Vagina (tissue), 2 donors: ENCODE measurements around the gene KCNG1. TPM values are rescaled to one million over a fixed set of nuclear protein-coding genes. Genes with fewer than 3 reads are reported as not detected.

Source experiments
- DNase-seq, 2 donors: peaks; one replicate each; pipeline ENCODE4 v3.0.0-alpha.2; 2017; ENCODE audit errors: extremely low spot score in 2 of 2
- H3K27ac ChIP-seq: fragments of 200-600 bp; sonication (generic); one replicate; pipeline ENCODE4 v1.5.1; 2019
- H3K27me3 ChIP-seq: fragments of 200-600 bp; sonication (generic); one replicate; pipeline ENCODE4 v1.5.1; 2019
- H3K36me3 ChIP-seq, 2 donors: fragments of 200-600 bp; sonication (generic); one replicate each; pipeline ENCODE4 v1.5.1; 2017 to 2019
- H3K4me1 ChIP-seq: fragments of 200-600 bp; sonication (generic); one replicate; pipeline ENCODE4 v1.5.1; 2019
- H3K4me3 ChIP-seq, 2 donors: fragments of 200-600 bp; sonication (generic); 1 replicate in 1 of 2; 2 replicates in 1 of 2; pipeline ENCODE4 v1.5.1; 2016 to 2019
- H3K9me3 ChIP-seq: fragments of 200-600 bp; sonication (generic); one replicate; pipeline ENCODE4 v1.5.1; 2019
- POLR2A ChIP-seq, 2 donors: fragments of 450-650 bp; IDR thresholded peaks; one replicate each; pipeline ENCODE4 v1.6.1; 2017; ENCODE audit warnings: antibody characterized with exemption in 2 of 2, mild to moderate bottlenecking in 2 of 2, moderate library complexity in 2 of 2
- POLR2AphosphoS5 ChIP-seq, 2 donors: sonication (generic); formaldehyde crosslinking; IDR thresholded peaks; one replicate each; pipeline ENCODE4 v1.9.0; 2017; ENCODE audit warnings: antibody characterized with exemption in 2 of 2, mild to moderate bottlenecking in 2 of 2, low read depth in 1 of 2; ENCODE audit not compliant: insufficient read depth in 1 of 2
- intact Hi-C: fragments of 100-400 bp; cut with DNase I; formaldehyde crosslinking; loops from one replicate; pipeline ENCODE4 v1.15.1; 2023
- total RNA-seq: library from RNA; depleted of rRNA; stranded (reverse); fragments of >200 nt; gene quantifications from one replicate; pipeline ENCODE4 v1.2.3, GENCODE V29; 2016
- TF ChIP-seq, protein P1 (sequence below), 3 experiments: fragments of 450-650 bp in 2 of 3; fragments of 200-600 bp in 1 of 3; sonication (generic) in 1 of 3; IDR thresholded peaks; one replicate each; pipeline ENCODE4 v1.5.1; 2017 to 2019; ENCODE audit warnings: antibody characterized with exemption in 3 of 3, mild to moderate bottlenecking in 2 of 3, moderate library complexity in 2 of 3

The KCNG1 gene
- total RNA-seq, 1 donor from 2014 or later: 7.9 TPM

DNA sequence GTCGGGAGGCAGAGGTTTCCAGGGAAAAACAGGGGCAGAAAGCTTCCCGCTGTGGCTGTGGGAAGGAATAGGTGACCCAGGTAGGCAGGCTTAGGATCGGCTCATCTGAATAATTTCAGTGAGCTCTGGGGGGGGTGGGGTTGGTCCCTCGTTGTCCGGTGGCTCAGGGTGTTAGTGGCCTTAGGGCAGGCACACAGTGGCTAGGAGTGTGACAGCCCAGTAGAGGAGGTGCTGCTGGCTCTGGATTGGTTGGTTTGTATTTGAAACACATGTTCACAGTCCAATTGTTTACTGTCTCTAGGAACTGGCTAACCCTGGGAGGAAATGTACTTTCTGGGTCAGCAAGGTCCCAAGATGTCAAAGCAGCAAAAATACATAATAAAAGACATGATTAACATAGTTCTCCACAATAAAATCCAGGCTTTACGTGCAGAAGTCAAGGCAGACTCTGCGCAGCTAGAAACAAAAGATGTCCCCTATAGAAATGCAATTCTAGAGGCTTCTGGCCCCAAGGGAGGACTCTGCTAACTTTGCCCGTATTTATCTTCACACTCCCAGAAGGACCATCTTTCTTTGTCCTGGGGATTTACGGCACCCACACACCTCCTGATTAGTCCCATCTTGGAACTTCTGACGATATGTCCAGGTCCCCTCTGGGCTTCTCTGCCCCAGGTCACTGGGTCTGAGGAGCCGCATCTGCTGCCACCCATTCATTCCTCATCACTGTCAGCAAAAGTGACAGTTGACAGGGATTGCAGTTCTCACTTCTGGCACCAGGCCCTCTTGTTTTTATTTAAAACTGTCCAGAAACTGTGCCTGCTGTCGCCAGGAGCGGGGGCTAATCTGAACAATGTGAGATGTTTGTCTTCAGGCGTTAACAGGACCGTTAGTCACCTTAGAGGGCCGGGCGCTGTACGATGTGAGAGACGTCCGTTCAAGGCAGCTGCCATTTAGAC is 45.6 kb downstream of the KCNG1 start:
- H3K27me3 ChIP-seq: no peaks in the 10 kb centered on the region
- no peak for DNase-seq
- no peaks in the 10 kb centered on the region for H3K36me3 ChIP-seq
- no peaks in the 10 kb centered on the region for H3K9me3 ChIP-seq
- intact Hi-C loops: no loop called here
- no peak overlapping the region for H3K4me3 ChIP-seq
- TF ChIP-seq POLR2AphosphoS5 (IDR thresholded peaks at IDR 0.05; ENCODE audit: insufficient read depth in 1 of 2, low read depth in 1 of 2) (no peak), POLR2A (IDR thresholded peaks at IDR 0.05) (no peak)
- TF ChIP-seq, protein P1, sequence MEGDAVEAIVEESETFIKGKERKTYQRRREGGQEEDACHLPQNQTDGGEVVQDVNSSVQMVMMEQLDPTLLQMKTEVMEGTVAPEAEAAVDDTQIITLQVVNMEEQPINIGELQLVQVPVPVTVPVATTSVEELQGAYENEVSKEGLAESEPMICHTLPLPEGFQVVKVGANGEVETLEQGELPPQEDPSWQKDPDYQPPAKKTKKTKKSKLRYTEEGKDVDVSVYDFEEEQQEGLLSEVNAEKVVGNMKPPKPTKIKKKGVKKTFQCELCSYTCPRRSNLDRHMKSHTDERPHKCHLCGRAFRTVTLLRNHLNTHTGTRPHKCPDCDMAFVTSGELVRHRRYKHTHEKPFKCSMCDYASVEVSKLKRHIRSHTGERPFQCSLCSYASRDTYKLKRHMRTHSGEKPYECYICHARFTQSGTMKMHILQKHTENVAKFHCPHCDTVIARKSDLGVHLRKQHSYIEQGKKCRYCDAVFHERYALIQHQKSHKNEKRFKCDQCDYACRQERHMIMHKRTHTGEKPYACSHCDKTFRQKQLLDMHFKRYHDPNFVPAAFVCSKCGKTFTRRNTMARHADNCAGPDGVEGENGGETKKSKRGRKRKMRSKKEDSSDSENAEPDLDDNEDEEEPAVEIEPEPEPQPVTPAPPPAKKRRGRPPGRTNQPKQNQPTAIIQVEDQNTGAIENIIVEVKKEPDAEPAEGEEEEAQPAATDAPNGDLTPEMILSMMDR (IDR thresholded peaks at IDR 0.05): no peak
- H3K27ac ChIP-seq: no peak overlapping the region
- peaks cover 18% of the 10 kb centered on the region for H3K4me1 ChIP-seq

DNA sequence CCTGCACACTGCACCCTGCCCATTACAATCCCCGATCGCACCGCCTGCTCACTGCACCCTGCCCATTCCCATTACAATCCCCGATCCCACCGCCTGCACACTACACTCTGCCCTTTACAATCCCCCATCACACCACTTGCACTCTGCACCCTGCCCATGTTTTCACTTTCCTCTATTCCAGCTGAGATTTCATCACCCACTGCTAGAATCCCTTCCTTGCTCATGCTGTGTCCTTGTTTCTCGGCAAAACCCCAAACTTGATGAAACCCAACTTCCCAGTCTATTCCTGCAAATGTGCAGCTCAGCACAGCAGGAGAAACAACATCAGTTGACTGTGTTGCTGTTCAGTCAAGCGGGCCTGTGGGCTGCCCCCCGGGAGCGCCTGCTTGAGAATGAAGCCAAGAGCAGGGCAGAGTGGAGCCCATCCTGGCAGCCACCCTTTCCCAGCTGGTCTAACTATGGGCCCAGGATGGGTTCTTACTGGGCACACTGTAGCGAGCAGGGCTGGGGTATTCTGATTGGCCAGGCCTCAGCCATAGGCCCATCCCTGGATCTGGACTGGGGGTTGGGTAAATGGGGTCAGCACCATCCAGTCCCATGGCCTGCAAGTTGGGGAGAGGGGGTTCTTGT is 47.1 kb downstream of the KCNG1 start:
- DNase-seq: no peak
- Histone ChIP-seq H3K9me3 (no peaks in the 10 kb centered on the region), H3K27ac (no peak overlapping the region), H3K36me3 (no peaks in the 10 kb centered on the region), H3K4me3 (no peak overlapping the region), H3K4me1 (peaks cover 4% of the 10 kb centered on the region), H3K27me3 (no peaks in the 10 kb centered on the region)
- intact Hi-C loops: no loop called here
- TF ChIP-seq POLR2AphosphoS5 (IDR thresholded peaks at IDR 0.05; ENCODE audit: insufficient read depth in 1 of 2, low read depth in 1 of 2) (no peak), POLR2A (IDR thresholded peaks at IDR 0.05) (no peak)
- TF ChIP-seq, protein P1 (IDR thresholded peaks at IDR 0.05): no peak

DNA sequence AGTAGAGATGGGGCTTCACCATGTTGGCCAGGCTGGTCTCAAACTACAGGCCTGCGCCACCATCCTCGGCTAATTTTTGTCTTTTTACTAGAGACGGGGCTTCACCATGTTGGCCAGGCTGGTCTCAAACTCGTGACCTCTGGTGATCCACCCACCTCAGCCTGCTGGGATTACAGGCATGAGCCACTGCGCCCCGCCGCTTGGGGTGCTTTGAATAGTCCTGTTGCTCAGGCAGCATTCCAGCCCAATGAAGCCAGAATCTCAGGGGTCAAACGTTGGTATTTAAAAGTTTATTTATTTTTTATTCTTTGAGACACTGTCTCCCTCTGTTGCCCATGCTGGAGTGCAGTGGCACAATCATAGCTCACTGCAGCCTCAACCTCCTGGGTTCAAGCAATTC is 53.0 kb downstream of the KCNG1 start:
- no peak for TF ChIP-seq POLR2A (IDR thresholded peaks at IDR 0.05)
- TF ChIP-seq, protein P1 (IDR thresholded peaks at IDR 0.05): no peak
- no peak for TF ChIP-seq POLR2AphosphoS5 (IDR thresholded peaks at IDR 0.05; ENCODE audit: insufficient read depth in 1 of 2, low read depth in 1 of 2)
- Histone ChIP-seq H3K27me3 (no peaks in the 10 kb centered on the region), H3K9me3 (no peaks in the 10 kb centered on the region), H3K4me1 (no peaks in the 10 kb centered on the region), H3K27ac (no peak overlapping the region), H3K36me3 (no peaks in the 10 kb centered on the region), H3K4me3 (no peak overlapping the region)
- intact Hi-C loops: no loop called here
- DNase-seq: no peak

DNA sequence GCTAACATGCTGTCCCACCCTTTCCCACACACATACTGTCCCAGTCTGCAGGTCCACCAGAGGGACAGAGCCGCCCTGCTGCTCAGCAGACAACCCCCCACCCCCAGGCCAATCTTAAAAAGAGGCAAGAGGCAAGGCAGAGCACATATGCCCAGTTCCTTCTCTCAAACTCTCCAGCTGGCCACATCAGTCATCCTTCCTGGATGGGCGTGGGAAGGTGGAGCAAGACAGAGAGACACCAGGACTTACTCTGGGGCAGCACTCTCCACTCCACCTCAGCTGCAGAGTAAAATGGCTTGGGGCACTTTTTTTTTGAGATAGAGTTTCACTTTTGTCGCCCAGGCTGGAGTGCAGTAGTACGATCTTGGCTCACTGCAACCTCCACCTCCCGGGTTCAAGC is 53.5 kb downstream of the KCNG1 start:
- Histone ChIP-seq H3K4me3 (no peak overlapping the region), H3K4me1 (no peaks in the 10 kb centered on the region), H3K9me3 (no peaks in the 10 kb centered on the region), H3K27me3 (no peaks in the 10 kb centered on the region), H3K27ac (no peak overlapping the region), H3K36me3 (no peaks in the 10 kb centered on the region)
- TF ChIP-seq POLR2A (IDR thresholded peaks at IDR 0.05) (no peak), POLR2AphosphoS5 (IDR thresholded peaks at IDR 0.05; ENCODE audit: insufficient read depth in 1 of 2, low read depth in 1 of 2) (no peak)
- TF ChIP-seq, protein P1 (IDR thresholded peaks at IDR 0.05): no peak
- intact Hi-C loops: no loop called here
- no peak for DNase-seq

DNA sequence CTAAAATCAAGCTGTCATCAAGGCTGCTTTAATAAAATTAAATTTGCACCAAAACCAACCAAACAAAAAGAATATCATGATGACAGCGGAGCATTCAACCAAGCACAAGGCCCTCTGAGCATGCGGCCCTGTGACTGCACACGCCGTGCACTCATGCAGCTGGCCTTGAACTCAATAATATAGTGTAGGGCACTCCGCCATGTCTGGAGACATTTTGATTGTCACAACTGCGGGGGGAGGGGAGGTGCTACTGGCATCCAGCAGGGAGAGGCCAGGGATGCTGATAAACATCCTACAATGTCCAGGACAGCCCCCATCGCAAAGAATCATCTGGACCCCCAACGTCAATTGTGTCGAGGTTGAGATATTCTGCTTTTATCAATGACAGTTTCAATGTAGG is 54.6 kb downstream of the KCNG1 start:
- Histone ChIP-seq H3K4me3 (no peak overlapping the region), H3K36me3 (no peaks in the 10 kb centered on the region), H3K4me1 (no peaks in the 10 kb centered on the region), H3K27ac (no peak overlapping the region), H3K27me3 (no peaks in the 10 kb centered on the region), H3K9me3 (no peaks in the 10 kb centered on the region)
- no peak for DNase-seq
- TF ChIP-seq POLR2AphosphoS5 (IDR thresholded peaks at IDR 0.05; ENCODE audit: insufficient read depth in 1 of 2, low read depth in 1 of 2) (no peak), POLR2A (IDR thresholded peaks at IDR 0.05) (no peak)
- TF ChIP-seq, protein P1 (IDR thresholded peaks at IDR 0.05): no peak
- intact Hi-C loops: no loop called here
